H9 (cell line): ENCODE measurements around the gene IBA57. TPM values are rescaled to one million over a fixed set of nuclear protein-coding genes. Genes with fewer than 3 reads are reported as not detected.

Source experiments
- DNase-seq: peaks from one replicate; pipeline ENCODE4 v3.0.0-alpha.2; 2017
- H2AFZ ChIP-seq: one replicate; pipeline ENCODE4 v1.6.1; 2013; ENCODE audit warnings: mild to moderate bottlenecking, low read length, control low read depth, moderate library complexity
- H2AK5ac ChIP-seq: 2 replicates; pipeline ENCODE4 v1.6.1; 2013; ENCODE audit warnings: low read length, control low read depth, mixed read lengths; ENCODE audit not compliant: insufficient read length
- H2BK120ac ChIP-seq: one replicate; pipeline ENCODE4 v1.6.1; 2013; ENCODE audit warnings: low read depth, mild to moderate bottlenecking, low read length, control low read depth, inconsistent platforms; ENCODE audit not compliant: poor library complexity, severe bottlenecking
- H2BK12ac ChIP-seq: 2 replicates; pipeline ENCODE4 v1.6.1; 2013; ENCODE audit warnings: low read length, control low read depth, mixed read lengths, low read depth; ENCODE audit not compliant: insufficient read length
- H2BK15ac ChIP-seq: 2 replicates; pipeline ENCODE4 v1.6.1; 2013; ENCODE audit warnings: low read depth, low read length, control low read depth
- H2BK20ac ChIP-seq: one replicate; pipeline ENCODE4 v1.6.1; 2013; ENCODE audit warnings: low read depth, mild to moderate bottlenecking, low read length, control low read depth, inconsistent platforms; ENCODE audit not compliant: poor library complexity, severe bottlenecking
- H2BK5ac ChIP-seq: 2 replicates; pipeline ENCODE4 v1.6.1; 2013; ENCODE audit warnings: low read length, control low read depth, mixed read lengths; ENCODE audit not compliant: insufficient read length
- H3K14ac ChIP-seq: 2 replicates; pipeline ENCODE4 v1.6.1; 2013; ENCODE audit warnings: low read length, control low read depth; ENCODE audit not compliant: insufficient read depth
- H3K18ac ChIP-seq: 2 replicates; pipeline ENCODE4 v1.6.1; 2013; ENCODE audit warnings: low read depth, mild to moderate bottlenecking, mixed read lengths, low read length, control low read depth; ENCODE audit not compliant: insufficient read length
- H3K23ac ChIP-seq: 2 replicates; pipeline ENCODE4 v1.6.1; 2013; ENCODE audit warnings: low read length, control low read depth, mixed read lengths, low read depth; ENCODE audit not compliant: insufficient read length
- H3K23me2 ChIP-seq: 2 replicates; pipeline ENCODE4 v1.6.1; 2013; ENCODE audit warnings: low read depth, mild to moderate bottlenecking, mixed read lengths, low read length, control low read depth; ENCODE audit not compliant: insufficient read length, poor library complexity, severe bottlenecking
- H3K27ac ChIP-seq: 2 replicates; pipeline ENCODE4 v1.5.1; 2013; ENCODE audit warnings: low read length, control low read depth, mixed read lengths, low read depth; ENCODE audit not compliant: insufficient read length
- H3K27me3 ChIP-seq: 2 replicates; pipeline ENCODE4 v1.6.1; 2013; ENCODE audit warnings: low read length, control low read depth, inconsistent platforms; ENCODE audit not compliant: insufficient read depth
- H3K4ac ChIP-seq: 2 replicates; pipeline ENCODE4 v1.6.1; 2013; ENCODE audit warnings: low read depth, mild to moderate bottlenecking, control low read depth, inconsistent platforms, low read length, moderate library complexity
- H3K4me1 ChIP-seq: 2 replicates; pipeline ENCODE4 v1.6.1; 2013; ENCODE audit warnings: low read length, control low read depth, inconsistent platforms; ENCODE audit not compliant: insufficient read depth
- H3K4me2 ChIP-seq: 2 replicates; pipeline ENCODE4 v1.6.1; 2013; ENCODE audit warnings: low read length, control low read depth, mixed read lengths; ENCODE audit not compliant: insufficient read length, insufficient read depth
- H3K56ac ChIP-seq: 2 replicates; pipeline ENCODE4 v1.6.1; 2013; ENCODE audit warnings: low read depth, mild to moderate bottlenecking, mixed read lengths, low read length, control low read depth; ENCODE audit not compliant: insufficient read length
- H3K79me1 ChIP-seq: 2 replicates; pipeline ENCODE4 v1.6.1; 2013; ENCODE audit warnings: low read depth, mild to moderate bottlenecking, moderate library complexity, low read length, control low read depth, inconsistent platforms; ENCODE audit not compliant: insufficient read depth, poor library complexity, severe bottlenecking
- H3K79me2 ChIP-seq: 2 replicates; pipeline ENCODE4 v1.6.1; 2013; ENCODE audit warnings: low read length, control low read depth, inconsistent platforms; ENCODE audit not compliant: insufficient read depth
- H3K9ac ChIP-seq: 2 replicates; pipeline ENCODE4 v1.6.1; 2013; ENCODE audit warnings: low read length, control low read depth, mixed read lengths; ENCODE audit not compliant: insufficient read length; ENCODE audit errors: extremely low read depth
- H3K9me3 ChIP-seq: one replicate; pipeline ENCODE4 v1.6.1; 2013; ENCODE audit warnings: low read depth, low read length, inconsistent platforms; ENCODE audit not compliant: control insufficient read depth
- H3T11ph ChIP-seq: one replicate; pipeline ENCODE4 v1.6.1; 2013; ENCODE audit warnings: mild to moderate bottlenecking, low read length, control low read depth, inconsistent platforms
- H4K20me1 ChIP-seq: one replicate; pipeline ENCODE4 v1.6.1; 2013; ENCODE audit not compliant: control insufficient read depth, insufficient read length, insufficient read depth
- H4K5ac ChIP-seq: 2 replicates; pipeline ENCODE4 v1.6.1; 2013; ENCODE audit warnings: low read depth, mild to moderate bottlenecking, mixed read lengths, low read length, control low read depth; ENCODE audit not compliant: insufficient read length
- H4K8ac ChIP-seq: replicated peaks from 2 replicates; pipeline ENCODE4 v1.6.1; 2013; ENCODE audit warnings: low read length, control low read depth, mixed read lengths, low read depth; ENCODE audit not compliant: insufficient read length
- H4K91ac ChIP-seq: 2 replicates; pipeline ENCODE4 v1.6.1; 2013; ENCODE audit warnings: low read depth, mild to moderate bottlenecking, moderate library complexity, mixed read lengths, low read length, control low read depth; ENCODE audit not compliant: insufficient read length
- H3K27ac Mint-ChIP-seq, 3 experiments: 2 replicates in 2 of 3; 3 replicates in 1 of 3; pipeline ENCODE4 v1.8.0; 2020 to 2021; ENCODE audit warnings: mixed read lengths in 3 of 3, mild to moderate bottlenecking in 1 of 3, moderate library complexity in 1 of 3
- H3K27me3 Mint-ChIP-seq: 2 replicates; pipeline ENCODE4 v1.8.0; 2021; ENCODE audit warnings: low read depth, mild to moderate bottlenecking, moderate library complexity, mixed read lengths
- H3K36me3 Mint-ChIP-seq, 3 experiments: 2 replicates in 2 of 3; 3 replicates in 1 of 3; pipeline ENCODE4 v1.8.0; 2020 to 2021; ENCODE audit warnings: low read depth in 3 of 3, mixed read lengths in 3 of 3; ENCODE audit not compliant: insufficient read depth in 1 of 3
- H3K4me1 Mint-ChIP-seq, 2 experiments: 2 replicates each; pipeline ENCODE4 v1.8.0; 2020; ENCODE audit warnings: mixed read lengths in 2 of 2
- H3K4me3 Mint-ChIP-seq, 2 experiments: 2 replicates in 1 of 2; 3 replicates in 1 of 2; pipeline ENCODE4 v1.8.0; 2020 to 2021; ENCODE audit warnings: mild to moderate bottlenecking in 2 of 2, mixed read lengths in 2 of 2, moderate library complexity in 1 of 2
- H3K9me3 Mint-ChIP-seq, 2 experiments: 2 replicates in 1 of 2; 3 replicates in 1 of 2; pipeline ENCODE4 v1.8.0; 2020; ENCODE audit warnings: mild to moderate bottlenecking in 2 of 2, mixed read lengths in 2 of 2, moderate library complexity in 1 of 2
- WGBS: extraction: QIAGEN DNeasy Blood & Tissue Kit; methylation state at CpG from one replicate; pipeline ENCODE4 v1.1.7; 2013; ENCODE audit warnings: missing lambda C conversion rate, low lambda C conversion rate, mixed read lengths; ENCODE audit not compliant: insufficient read length; ENCODE audit errors: extremely low coverage; 5-methylcytosine and 5-hydroxymethylcytosine counted together
- total RNA-seq: library from RNA; stranded (reverse); gene quantifications from 2 replicates; pipeline ENCODE4 v1.2.1, GENCODE V29; 2021
- TF ChIP-seq, protein P1 (sequence below): fragments of 200-600 bp; sonication (generic); conservative IDR thresholded peaks from 3 replicates; pipeline ENCODE4 v1.8.0; 2021; ENCODE audit warnings: antibody characterized with exemption, mild to moderate bottlenecking

Gene IBA57
- total RNA-seq, 1 experiment from 2014 or later = 12.6 TPM

DNA sequence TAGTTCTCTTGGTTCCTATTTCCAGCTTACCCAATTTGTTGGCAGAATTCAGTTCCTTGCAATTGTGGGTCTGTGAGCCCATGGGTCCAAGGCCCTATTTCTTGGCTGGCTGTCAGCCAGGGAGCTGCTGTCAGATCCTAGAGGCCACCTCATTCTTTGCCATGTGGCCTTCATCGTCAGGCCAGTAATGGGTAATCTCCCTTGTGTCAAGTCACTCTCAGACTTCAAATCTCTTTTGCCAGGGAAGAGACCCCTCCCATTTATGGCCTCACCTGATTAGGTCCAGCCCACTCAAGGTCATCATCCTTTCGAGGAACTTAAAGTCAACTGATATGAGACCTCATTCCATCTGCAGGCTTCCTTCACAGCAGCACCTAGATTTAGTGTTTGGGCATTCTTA, 60.1 kb downstream of the IBA57 start:
- Histone ChIP-seq H2BK20ac (no peak overlapping the region), H3K9ac (no peak overlapping the region), H3K27ac (no peak overlapping the region), H2AFZ (no peak overlapping the region), H4K91ac (no peak overlapping the region), H3K79me2 (no peaks in the 10 kb centered on the region), H2BK12ac (no peak overlapping the region), H3K56ac (no peak overlapping the region), H4K8ac (no peak overlapping the region), H3K9me3 (no peaks in the 10 kb centered on the region), H3K23ac (no peak overlapping the region), H3K18ac (no peak overlapping the region), H3T11ph (no peak overlapping the region), H3K79me1 (no peaks in the 10 kb centered on the region), H2BK120ac (no peak overlapping the region), H2BK5ac (no peak overlapping the region), H4K20me1 (no peaks in the 10 kb centered on the region), H3K27me3 (no peaks in the 10 kb centered on the region), H2BK15ac (no peak overlapping the region), H4K5ac (no peak overlapping the region), H3K4me2 (no peak overlapping the region), H3K14ac (no peak overlapping the region), H3K23me2 (no peaks in the 10 kb centered on the region), H3K4me1 (no peaks in the 10 kb centered on the region), H2AK5ac (no peak overlapping the region), H3K4ac (no peak overlapping the region)
- no peak for DNase-seq
- peaks cover 0 to 6% of the 10 kb centered on the region in 2 experiments; a peak in 1 of 5 replicates for H3K9me3 Mint-ChIP-seq
- no peaks in the 10 kb centered on the region for H3K27me3 Mint-ChIP-seq
- peaks cover 56 to 84% (median 83%) of the 10 kb centered on the region in 3 experiments for H3K36me3 Mint-ChIP-seq
- WGBS = no CpG with 5 or more reads among the region's 2 CpGs
- no peak overlapping the region for H3K4me3 Mint-ChIP-seq
- TF ChIP-seq, protein P1, sequence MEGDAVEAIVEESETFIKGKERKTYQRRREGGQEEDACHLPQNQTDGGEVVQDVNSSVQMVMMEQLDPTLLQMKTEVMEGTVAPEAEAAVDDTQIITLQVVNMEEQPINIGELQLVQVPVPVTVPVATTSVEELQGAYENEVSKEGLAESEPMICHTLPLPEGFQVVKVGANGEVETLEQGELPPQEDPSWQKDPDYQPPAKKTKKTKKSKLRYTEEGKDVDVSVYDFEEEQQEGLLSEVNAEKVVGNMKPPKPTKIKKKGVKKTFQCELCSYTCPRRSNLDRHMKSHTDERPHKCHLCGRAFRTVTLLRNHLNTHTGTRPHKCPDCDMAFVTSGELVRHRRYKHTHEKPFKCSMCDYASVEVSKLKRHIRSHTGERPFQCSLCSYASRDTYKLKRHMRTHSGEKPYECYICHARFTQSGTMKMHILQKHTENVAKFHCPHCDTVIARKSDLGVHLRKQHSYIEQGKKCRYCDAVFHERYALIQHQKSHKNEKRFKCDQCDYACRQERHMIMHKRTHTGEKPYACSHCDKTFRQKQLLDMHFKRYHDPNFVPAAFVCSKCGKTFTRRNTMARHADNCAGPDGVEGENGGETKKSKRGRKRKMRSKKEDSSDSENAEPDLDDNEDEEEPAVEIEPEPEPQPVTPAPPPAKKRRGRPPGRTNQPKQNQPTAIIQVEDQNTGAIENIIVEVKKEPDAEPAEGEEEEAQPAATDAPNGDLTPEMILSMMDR = no peak
- no peaks in the 10 kb centered on the region for H3K4me1 Mint-ChIP-seq
- no peak overlapping the region for H3K27ac Mint-ChIP-seq
